Thyroid gland (tissue), 4 donors: Measurements from ENCODE around the gene DCLK3. TPM values are rescaled to one million over a fixed set of nuclear protein-coding genes. Genes with fewer than 3 reads are reported as not detected.

Experiments
- DNase-seq, 2 donors: peaks; one replicate each; pipeline ENCODE4 v3.0.0-alpha.2; 2019
- H3K27ac ChIP-seq, 3 donors: fragments of 200-600 bp; sonication (generic); 1 replicate in 2 of 3; 2 replicates in 1 of 3; pipeline ENCODE4 v1.5.1; 2016 to 2019; ENCODE audit warnings: mild to moderate bottlenecking in 1 of 3, moderate library complexity in 1 of 3
- H3K27me3 ChIP-seq: fragments of 200-600 bp; sonication (generic); one replicate; pipeline ENCODE4 v1.5.1; 2019
- H3K36me3 ChIP-seq, 2 donors: fragments of 200-600 bp; sonication (generic); one replicate each; pipeline ENCODE4 v1.5.1; 2016 to 2019
- H3K4me1 ChIP-seq, 2 donors: fragments of 200-600 bp; sonication (generic); one replicate each; pipeline ENCODE4 v1.5.1; 2017 to 2019
- H3K4me3 ChIP-seq, 3 donors: fragments of 200-600 bp; sonication (generic); replicated peaks in 1 of 3; 1 replicate in 2 of 3; 2 replicates in 1 of 3; pipeline ENCODE4 v1.5.1; 2016; ENCODE audit warnings: mild to moderate bottlenecking in 1 of 3
- H3K9me3 ChIP-seq: fragments of 200-600 bp; sonication (generic); one replicate; pipeline ENCODE4 v1.5.1; 2017
- POLR2A ChIP-seq, 2 donors: fragments of 450-650 bp; IDR thresholded peaks; one replicate each; pipeline ENCODE4 v1.6.1; 2017; ENCODE audit warnings: antibody characterized with exemption in 2 of 2, mild to moderate bottlenecking in 2 of 2, moderate library complexity in 1 of 2
- WGBS, 2 donors: methylation state at CpG; one replicate each; pipeline ENCODE4 v1.1.5; 2017; 5-methylcytosine and 5-hydroxymethylcytosine counted together
- intact Hi-C: fragments of 100-400 bp; cut with DNase I; formaldehyde crosslinking; loops from one replicate; pipeline ENCODE4 v1.15.1; 2023
- total RNA-seq, 4 donors: library from RNA; depleted of rRNA; stranded (reverse); fragments of >200 nt; gene quantifications; one replicate each; pipeline ENCODE4 v1.2.3, GENCODE V29; 2016
- TF ChIP-seq, protein P1 (sequence below), 6 experiments: fragments of 200-600 bp in 3 of 6; fragments of 450-650 bp in 3 of 6; sonication (generic) in 3 of 6; IDR thresholded peaks; one replicate each; pipeline ENCODE4 v1.5.1; 2016 to 2019; ENCODE audit warnings: antibody characterized with exemption in 6 of 6, mild to moderate bottlenecking in 2 of 6, inconsistent platforms in 1 of 6, moderate library complexity in 1 of 6

DCLK3 gene
- total RNA-seq, 4 donors from 2014 or later = 0.11 TPM; not detected in 3

GRCh38 chr3:36751326-36751725, 13.0 kb downstream of the DCLK3 start:
- H3K27ac ChIP-seq = no peak overlapping the region
- WGBS, 2 donors = 85 to 100% methylated on average over 1 of the region's 1 CpG
- intact Hi-C loops = no loop called here
- TF ChIP-seq, protein P1, sequence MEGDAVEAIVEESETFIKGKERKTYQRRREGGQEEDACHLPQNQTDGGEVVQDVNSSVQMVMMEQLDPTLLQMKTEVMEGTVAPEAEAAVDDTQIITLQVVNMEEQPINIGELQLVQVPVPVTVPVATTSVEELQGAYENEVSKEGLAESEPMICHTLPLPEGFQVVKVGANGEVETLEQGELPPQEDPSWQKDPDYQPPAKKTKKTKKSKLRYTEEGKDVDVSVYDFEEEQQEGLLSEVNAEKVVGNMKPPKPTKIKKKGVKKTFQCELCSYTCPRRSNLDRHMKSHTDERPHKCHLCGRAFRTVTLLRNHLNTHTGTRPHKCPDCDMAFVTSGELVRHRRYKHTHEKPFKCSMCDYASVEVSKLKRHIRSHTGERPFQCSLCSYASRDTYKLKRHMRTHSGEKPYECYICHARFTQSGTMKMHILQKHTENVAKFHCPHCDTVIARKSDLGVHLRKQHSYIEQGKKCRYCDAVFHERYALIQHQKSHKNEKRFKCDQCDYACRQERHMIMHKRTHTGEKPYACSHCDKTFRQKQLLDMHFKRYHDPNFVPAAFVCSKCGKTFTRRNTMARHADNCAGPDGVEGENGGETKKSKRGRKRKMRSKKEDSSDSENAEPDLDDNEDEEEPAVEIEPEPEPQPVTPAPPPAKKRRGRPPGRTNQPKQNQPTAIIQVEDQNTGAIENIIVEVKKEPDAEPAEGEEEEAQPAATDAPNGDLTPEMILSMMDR (IDR thresholded peaks at IDR 0.05) = no peak
- no peak for TF ChIP-seq POLR2A (IDR thresholded peaks at IDR 0.05)
- no peak overlapping the region for H3K4me3 ChIP-seq
- H3K4me1 ChIP-seq = no peaks in the 10 kb centered on the region
- H3K36me3 ChIP-seq = no peaks in the 10 kb centered on the region
- no peaks in the 10 kb centered on the region for H3K9me3 ChIP-seq
- no peaks in the 10 kb centered on the region for H3K27me3 ChIP-seq
- DNase-seq = no peak

DNA sequence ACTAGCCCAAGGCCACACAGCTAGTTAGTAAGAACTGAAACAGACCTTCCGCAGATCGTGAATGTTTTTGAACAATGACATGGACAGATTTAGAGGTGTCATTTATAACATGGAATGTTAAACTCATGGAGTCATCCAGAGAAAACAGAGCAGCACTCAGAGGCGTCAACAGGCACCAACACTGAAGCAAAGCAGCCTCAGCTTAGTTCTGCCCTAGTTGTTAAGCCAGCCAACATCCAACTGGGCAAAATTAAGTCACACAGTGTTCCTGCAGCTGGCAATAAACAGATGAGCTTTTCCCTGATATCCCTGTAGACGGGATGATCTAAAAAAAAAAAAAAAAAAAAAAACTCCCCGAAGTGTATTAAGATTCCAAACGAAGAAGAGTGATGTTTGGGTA, 13.6 kb downstream of the DCLK3 start:
- DNase-seq = no peak
- no peaks in the 10 kb centered on the region for H3K9me3 ChIP-seq
- intact Hi-C loops = no loop called here
- TF ChIP-seq POLR2A (IDR thresholded peaks at IDR 0.05) = no peak
- TF ChIP-seq, protein P1 (IDR thresholded peaks at IDR 0.05) = no peak
- H3K4me1 ChIP-seq = no peaks in the 10 kb centered on the region
- no peaks in the 10 kb centered on the region for H3K27me3 ChIP-seq
- no peaks in the 10 kb centered on the region for H3K36me3 ChIP-seq
- H3K27ac ChIP-seq = no peak overlapping the region
- 75 to 79% methylated on average over 6 of the region's 6 CpGs for WGBS, 2 donors
- H3K4me3 ChIP-seq = no peak overlapping the region

- H3K27ac ChIP-seq = no peak overlapping the region
- no peaks in the 10 kb centered on the region for H3K4me1 ChIP-seq
- WGBS, 2 donors = 76 to 79% methylated on average over 6 of the region's 6 CpGs
- DNase-seq = no peak
- TF ChIP-seq, protein P1 (IDR thresholded peaks at IDR 0.05) = no peak
- no peak for TF ChIP-seq POLR2A (IDR thresholded peaks at IDR 0.05)
- no peaks in the 10 kb centered on the region for H3K9me3 ChIP-seq
- intact Hi-C loops = no loop called here
- H3K4me3 ChIP-seq = no peak overlapping the region
- no peaks in the 10 kb centered on the region for H3K36me3 ChIP-seq
- no peaks in the 10 kb centered on the region for H3K27me3 ChIP-seq
These were observed 19.6 kb downstream of the DCLK3 start for GRCh38 chr3:36744763-36745162.

DNA sequence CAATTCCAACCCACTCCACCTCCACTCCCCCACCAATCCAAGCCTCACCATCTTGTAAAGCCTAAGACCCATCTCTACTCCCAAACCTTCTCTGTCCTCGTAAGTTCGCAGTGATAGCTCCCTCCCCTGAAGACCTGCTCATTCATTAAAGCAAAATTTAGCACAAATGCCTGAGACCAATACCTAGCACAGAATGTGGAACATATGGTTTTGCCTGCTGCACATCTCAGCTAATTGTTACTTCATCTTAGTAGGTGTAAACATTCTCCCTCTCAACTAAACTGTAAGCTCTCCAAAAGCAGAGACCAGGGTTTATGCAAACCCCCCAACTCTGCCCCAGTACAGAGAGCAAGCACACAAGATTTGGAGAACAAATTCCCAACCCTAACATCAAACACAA, 20.5 kb downstream of the DCLK3 start:
- H3K4me3 ChIP-seq = no peak overlapping the region
- 87 to 94% methylated on average over 2 of the region's 2 CpGs for WGBS, 2 donors

DNA sequence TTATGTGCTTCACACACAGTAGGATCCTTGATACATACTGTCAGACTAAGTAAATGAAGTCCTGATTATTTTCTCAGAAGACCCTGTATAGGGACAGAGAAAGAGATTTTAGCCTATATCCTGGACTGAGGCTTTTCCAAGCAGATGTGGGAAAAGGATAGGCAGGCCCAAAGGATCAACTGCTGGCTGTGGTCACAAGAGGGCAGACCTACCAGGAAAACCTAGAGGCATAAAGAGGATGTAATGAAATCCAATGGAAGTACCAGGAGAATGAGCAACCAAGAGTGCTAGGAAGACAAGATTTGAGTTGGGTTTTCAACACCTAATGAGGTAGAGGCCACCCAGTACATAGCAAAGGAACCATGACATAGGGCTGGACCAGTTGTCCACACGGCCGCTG, 23.1 kb downstream of the DCLK3 start:
- H3K9me3 ChIP-seq = no peaks in the 10 kb centered on the region
- WGBS, 2 donors = 87 to 98% methylated on average over 2 of the region's 2 CpGs
- H3K4me3 ChIP-seq = no peak overlapping the region
- TF ChIP-seq, protein P1 (IDR thresholded peaks at IDR 0.05) = no peak
- no peak for TF ChIP-seq POLR2A (IDR thresholded peaks at IDR 0.05)
- H3K27me3 ChIP-seq = no peaks in the 10 kb centered on the region
- no peaks in the 10 kb centered on the region for H3K4me1 ChIP-seq
- no peak for DNase-seq
- intact Hi-C loops = no loop called here
- H3K27ac ChIP-seq = no peak overlapping the region
- H3K36me3 ChIP-seq = no peaks in the 10 kb centered on the region

More for the DNA sequence above, 20.5 kb downstream of the DCLK3 start:
- no peaks in the 10 kb centered on the region for H3K27me3 ChIP-seq
- no peaks in the 10 kb centered on the region for H3K4me1 ChIP-seq
- H3K9me3 ChIP-seq = no peaks in the 10 kb centered on the region
- no peaks in the 10 kb centered on the region for H3K36me3 ChIP-seq
- no peak for TF ChIP-seq POLR2A (IDR thresholded peaks at IDR 0.05)
- TF ChIP-seq, protein P1 (IDR thresholded peaks at IDR 0.05) = no peak
- no peak for DNase-seq
- H3K27ac ChIP-seq = no peak overlapping the region
- intact Hi-C loops = no loop called here
